NCI-H460 (cell line): ENCODE data around the gene ABCA6. TPM values are rescaled to one million over a fixed set of nuclear protein-coding genes. Genes with fewer than 3 reads are reported as not detected.
"Not testable (repeated sequence)": the region's sequence is repeated elsewhere in the genome, so short reads cannot be mapped to it uniquely, and the experiment has no call there.

Source experiments
- DNase-seq: peaks from one replicate; pipeline ENCODE4 v3.0.0-alpha.2; 2016; ENCODE audit warnings: low read depth; ENCODE audit errors: extremely low read depth
- polyA plus RNA-seq: library from polyadenylated mRNA; depleted of rRNA; stranded (reverse); fragments of >200 nt; gene quantifications from 2 replicates; pipeline ENCODE4 v1.2.3, GENCODE V29; 2014; cell fraction: nucleus; rRNA removed
- total RNA-seq: library from RNA; depleted of rRNA; stranded (reverse); fragments of >200 nt; shearing (Covaris generic); gene quantifications from 2 replicates; pipeline ENCODE4 v1.2.3, GENCODE V29; 2014; rRNA removed

Gene ABCA6, protein sequence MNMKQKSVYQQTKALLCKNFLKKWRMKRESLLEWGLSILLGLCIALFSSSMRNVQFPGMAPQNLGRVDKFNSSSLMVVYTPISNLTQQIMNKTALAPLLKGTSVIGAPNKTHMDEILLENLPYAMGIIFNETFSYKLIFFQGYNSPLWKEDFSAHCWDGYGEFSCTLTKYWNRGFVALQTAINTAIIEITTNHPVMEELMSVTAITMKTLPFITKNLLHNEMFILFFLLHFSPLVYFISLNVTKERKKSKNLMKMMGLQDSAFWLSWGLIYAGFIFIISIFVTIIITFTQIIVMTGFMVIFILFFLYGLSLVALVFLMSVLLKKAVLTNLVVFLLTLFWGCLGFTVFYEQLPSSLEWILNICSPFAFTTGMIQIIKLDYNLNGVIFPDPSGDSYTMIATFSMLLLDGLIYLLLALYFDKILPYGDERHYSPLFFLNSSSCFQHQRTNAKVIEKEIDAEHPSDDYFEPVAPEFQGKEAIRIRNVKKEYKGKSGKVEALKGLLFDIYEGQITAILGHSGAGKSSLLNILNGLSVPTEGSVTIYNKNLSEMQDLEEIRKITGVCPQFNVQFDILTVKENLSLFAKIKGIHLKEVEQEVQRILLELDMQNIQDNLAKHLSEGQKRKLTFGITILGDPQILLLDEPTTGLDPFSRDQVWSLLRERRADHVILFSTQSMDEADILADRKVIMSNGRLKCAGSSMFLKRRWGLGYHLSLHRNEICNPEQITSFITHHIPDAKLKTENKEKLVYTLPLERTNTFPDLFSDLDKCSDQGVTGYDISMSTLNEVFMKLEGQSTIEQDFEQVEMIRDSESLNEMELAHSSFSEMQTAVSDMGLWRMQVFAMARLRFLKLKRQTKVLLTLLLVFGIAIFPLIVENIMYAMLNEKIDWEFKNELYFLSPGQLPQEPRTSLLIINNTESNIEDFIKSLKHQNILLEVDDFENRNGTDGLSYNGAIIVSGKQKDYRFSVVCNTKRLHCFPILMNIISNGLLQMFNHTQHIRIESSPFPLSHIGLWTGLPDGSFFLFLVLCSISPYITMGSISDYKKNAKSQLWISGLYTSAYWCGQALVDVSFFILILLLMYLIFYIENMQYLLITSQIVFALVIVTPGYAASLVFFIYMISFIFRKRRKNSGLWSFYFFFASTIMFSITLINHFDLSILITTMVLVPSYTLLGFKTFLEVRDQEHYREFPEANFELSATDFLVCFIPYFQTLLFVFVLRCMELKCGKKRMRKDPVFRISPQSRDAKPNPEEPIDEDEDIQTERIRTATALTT (N-terminal part only)
- 0.30 and 0.63 TPM in 2 replicates for total RNA-seq
- polyA plus RNA-seq, result 0.13 and 0.31 TPM in 2 replicates

DNA sequence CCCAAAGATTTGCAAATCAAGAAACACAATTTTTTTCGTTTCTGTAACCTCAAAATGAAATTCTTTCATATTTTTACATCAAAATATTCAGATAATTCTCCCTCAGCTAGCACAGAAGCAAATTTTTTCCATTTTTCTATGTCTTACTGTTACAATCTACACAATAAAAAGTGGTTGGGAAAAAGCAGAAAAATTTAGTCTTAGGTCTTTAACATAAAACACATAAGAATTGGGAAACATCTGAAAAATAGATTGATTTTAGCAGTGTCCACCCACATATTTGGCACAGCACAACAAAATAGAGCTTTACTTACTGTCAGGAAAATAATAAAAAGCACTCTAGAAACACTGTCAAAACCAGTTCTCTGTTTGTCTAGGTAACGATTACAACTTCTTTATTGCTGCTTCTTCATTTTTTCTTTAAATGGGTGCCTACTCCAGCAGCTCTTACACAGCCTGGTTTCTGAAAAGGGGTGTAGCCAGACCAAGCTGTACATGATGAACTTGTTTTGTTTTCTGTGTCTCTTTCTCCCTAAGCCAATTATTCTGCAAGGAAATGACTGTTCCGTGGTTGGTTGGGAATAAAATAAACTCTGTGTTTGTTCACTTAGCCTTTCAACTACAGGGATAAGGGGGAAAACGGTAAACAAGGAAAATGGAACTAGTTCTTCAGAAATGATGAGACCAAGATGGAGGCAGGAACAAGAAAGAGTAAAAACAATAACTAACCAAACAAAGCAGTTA lies at the start of gene ABCA6:
ABCA6 (minus strand) TSS at position 465 of the 744 bp plus-strand sequence. CDS start 1,192 bp downstream, outside the sequence.
- DNase-seq, result no peak

DNA sequence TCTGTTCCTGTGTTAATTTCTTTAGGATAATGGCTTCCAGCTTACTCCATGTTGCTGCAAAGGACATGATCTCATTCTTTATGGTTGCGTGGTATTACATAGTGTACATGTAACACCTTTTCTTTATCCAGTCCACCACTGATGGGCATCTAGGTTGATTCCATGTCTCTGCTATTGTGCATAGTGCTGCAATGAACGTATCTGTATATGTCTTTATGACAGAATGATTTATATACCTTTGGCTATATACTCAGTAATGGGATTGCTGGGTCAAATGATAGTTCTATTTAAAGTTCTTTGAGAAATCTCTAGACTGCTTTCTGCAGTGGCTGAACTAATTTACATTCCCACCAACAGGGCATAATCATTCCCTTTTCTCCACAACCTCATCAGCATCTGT lies 47.1 kb upstream of the ABCA6 start:
- DNase-seq, result no peak

DNA sequence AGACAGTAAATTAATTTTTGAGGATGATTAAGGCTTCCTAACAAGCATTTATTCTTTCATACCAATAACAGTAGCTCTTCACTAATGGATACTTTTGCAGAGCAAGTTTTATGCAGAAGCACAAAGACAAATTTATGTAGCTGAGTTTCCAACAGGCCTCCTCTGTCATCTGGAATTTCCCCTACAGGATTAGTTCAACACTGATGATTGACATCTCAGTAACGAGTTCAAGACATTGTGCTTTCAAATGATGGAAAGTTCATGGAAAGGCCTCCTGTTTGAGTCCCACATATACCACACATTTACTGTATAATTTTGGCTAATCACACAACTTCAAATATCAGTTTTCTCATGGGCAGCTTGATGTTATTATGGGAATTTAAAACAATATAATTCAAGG lies 46.4 kb upstream of the ABCA6 start:
- DNase-seq, result no peak

DNA sequence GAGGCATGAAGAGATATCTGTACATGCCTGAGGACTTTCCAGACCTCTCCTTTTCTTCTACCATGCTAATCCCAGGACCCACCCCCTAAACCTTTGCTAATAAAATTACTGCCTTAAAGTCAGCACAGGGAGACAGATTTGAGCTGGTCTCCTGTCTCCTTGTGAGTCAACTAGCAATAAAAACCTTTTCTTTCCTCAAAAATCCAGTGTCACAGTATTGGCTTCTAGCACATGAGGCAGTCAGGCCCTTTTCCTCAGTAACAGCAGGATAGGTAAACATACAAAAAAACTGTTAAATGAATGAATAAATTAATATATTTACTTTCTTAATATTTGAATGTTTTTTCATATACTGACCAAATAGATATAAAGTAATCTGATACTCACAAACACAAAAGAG lies 45.6 kb upstream of the ABCA6 start:
- DNase-seq, result no peak

DNA sequence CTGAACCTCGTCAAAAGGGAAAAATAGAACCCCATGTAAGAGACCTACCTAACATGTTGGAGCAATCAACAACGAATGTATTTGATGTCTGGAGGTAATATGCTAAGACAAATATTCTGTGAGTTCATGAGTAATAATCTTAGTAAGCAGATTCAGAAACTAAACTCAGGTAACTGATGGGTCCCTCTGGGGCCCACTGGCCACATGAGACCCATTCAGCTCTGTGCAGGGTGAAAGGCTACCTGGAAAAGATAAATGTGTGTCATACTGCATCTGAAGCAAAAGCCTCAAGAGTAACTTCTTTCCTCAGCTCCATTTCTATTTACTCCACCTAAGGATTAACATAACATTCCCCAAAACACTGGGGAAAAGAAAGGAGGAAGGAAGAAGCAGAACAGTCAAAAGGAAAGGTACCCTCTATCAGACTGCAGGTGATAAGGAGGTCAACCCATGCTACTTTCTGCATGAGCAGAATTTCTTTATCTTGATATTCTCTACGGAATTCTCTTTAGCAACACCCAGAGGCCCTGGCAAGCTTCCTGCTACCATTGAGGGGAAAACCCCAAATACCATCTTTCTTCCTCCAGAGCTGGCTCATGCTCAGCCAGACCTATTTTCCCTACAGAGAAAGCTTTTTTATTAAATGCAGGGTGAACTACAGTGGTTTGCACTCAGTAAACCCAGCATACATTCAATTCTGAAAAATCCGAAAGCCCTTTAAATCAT lies 37.7 kb upstream of the ABCA6 start:
- DNase-seq, result no peak

DNA sequence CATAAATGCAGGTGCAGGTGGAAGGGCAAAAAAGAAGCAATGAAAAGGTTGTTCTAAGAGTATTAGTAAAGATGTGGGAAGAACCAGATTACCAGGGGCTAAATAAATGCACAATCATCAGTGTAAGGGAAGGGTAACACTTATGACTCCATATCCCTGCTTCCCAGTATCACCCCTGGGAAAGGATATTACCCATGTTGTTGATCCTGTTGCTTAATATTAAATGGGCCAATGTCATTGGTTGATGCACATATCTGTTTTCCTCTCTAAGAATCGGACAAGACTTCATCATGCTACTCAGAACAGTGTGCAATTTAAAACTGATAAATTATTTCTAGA lies 34.7 kb upstream of the ABCA6 start:
- DNase-seq, result no peak

DNA sequence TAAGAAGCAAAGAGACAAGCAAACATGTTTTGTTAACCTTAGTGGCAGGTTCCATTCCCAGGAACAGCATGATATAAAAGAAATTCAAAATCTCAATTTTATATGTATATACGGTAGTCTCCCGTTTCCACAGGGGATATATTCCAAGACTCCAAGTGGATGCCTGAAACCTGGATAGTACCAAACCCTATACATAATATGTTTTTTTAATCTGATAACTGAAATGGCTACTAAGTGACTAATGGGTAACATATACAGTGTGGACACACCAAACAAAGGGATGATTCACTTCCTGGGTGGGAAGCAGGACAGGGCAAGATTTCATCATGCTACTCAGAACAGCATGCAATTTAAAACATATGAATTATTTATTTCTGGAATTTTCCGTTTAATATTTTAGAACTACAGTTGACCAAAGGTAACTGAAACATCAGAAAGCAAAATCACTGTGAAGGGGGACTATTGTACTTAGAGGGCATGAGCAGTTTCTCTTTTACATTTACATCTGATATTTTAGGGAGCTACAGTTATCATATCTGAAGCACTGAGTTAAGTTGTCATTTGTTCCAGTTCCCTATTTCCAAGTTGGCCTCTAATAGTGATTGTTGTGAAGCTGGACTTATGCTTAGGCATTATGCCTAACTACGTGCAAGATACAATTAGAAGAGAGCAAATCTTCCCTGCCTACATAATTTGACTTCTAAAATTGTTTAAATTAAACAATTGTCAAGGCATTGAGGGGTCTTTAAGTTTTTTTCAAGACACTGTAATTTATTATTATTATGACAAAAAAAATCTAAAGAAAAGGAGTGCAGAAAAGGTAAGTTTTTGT lies 34.1 kb upstream of the ABCA6 start:
- peak; percentile 89 for DNase-seq

DNA sequence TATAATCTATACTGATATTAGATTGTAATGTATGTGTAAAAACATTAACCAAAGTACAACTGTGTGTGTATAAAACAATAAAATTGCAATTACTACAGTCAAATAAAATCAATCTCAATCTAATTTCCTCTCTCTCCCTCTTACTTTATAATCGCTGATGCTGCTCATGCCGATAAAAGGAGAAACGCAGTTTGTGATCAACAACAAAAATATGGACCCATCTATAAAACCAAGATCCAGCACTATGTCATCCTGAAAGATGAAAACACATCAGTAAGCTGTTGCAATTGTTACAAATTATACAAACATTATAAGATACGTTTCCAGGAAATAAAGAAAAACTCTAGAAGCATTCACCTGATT lies 33.5 kb upstream of the ABCA6 start:
- DNase-seq, result peak; percentile 30

DNA sequence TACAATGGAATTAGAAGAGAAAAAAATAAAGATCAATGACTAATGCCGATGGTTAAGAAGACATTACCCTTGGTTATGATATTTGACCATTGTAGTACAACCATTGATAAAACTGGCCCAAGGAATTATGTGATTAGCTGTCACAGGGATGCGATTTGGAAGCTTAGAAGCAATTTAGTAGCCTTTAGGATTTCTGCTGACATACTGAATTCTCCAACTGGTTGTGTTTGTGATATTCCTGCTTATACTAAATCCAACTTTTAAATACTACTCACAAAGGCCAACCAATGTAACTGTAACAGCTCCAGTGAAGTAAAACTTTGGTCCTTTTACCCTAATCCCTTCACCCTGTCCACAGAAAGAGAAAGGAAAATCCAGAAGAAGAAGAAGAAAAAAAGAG lies 31.4 kb upstream of the ABCA6 start:
- DNase-seq, result no peak

DNA sequence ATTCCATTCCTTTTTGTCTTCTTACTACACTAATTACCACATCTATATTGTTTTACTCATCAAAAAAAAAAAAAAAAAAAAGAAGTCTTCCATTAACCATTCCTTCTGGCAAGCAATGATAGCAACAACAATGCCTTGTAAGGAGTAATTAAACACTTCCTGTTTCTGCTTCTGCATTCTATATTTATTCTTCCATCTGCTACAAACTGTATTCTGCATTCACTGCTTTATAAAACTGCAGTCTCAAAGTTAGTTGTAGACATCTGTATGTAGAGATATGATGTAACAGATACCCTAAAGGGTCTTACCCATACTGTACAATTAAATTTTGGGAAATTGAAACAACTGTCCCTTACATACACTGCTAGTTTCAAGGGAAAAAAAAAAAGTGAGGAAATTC lies 28.7 kb upstream of the ABCA6 start:
- DNase-seq, result no peak

DNA sequence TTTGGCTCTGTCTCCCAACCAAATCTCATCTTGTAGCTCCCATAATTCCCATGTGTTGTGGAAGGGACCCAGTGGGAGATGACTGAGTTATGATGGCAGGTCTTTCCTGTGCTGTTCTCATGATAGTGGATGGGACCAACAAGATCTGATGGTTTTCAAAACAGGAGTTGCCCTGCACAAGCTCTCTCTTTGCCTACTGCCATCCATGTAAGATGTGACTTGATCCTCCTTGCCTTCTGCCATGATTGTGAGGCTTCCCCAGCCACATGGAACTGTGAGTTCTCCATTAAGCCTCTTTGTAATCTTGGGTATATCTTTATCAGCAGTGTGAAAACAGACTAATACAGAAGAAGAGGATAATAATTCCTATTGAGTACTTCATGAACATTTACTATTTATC lies 26.9 kb upstream of the ABCA6 start:
- not testable (repeated sequence) for DNase-seq

DNA sequence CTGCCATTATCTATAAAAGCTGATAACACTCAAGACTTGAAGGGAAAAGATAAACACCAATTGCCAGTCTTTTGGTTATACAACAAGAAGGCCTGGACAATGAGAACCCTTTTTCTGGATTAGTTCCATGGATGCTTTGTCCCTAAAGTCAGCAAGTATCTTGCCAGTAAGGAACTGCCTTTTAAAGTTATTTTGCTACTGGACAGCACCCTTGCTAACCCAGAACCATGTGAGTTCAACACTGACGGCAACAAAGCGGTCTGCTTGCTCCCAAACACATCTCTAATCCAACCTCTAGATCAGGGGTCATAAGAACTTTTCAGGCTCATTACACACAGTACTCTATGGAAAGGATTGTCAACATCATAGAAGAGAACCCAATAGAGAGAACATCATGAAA lies 25.3 kb upstream of the ABCA6 start:
- no peak for DNase-seq

DNA sequence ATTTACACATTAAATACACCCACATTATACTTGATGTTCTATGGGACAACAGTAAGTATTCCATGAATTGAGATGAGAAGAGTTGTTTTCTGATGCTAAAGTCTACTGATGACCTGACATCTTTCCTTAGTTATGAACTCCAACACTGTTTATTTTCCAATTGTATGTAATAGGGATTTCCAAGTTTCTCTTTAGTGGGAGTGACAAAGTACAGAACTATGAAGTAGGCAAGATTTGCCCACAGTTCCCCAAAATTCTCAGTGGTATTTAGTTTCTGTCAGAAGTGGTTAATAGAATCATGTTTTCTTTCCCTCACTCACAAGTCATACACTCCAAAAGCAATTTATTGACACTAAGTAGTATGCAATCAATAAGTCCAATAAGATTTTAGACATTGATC lies 22.5 kb upstream of the ABCA6 start:
- no peak for DNase-seq

DNA sequence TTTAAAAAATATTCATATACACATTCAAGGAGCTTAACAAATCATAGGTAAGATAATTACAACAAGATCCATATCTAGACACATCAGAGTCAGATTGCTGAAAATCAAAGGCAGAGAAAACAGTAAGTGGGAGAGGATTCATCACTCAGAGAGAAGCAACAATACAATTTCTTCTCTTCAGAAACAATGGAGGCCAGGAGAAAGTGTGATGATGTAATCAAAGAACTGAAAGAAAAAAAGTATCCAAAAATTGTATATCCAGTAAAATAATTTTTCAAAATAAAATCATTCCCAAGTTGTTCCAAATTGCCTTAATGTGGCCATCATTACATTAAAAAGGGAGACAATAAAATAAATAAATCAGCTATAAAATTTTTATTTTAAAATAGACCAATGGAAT lies 17.7 kb upstream of the ABCA6 start:
- DNase-seq, result no peak

DNA sequence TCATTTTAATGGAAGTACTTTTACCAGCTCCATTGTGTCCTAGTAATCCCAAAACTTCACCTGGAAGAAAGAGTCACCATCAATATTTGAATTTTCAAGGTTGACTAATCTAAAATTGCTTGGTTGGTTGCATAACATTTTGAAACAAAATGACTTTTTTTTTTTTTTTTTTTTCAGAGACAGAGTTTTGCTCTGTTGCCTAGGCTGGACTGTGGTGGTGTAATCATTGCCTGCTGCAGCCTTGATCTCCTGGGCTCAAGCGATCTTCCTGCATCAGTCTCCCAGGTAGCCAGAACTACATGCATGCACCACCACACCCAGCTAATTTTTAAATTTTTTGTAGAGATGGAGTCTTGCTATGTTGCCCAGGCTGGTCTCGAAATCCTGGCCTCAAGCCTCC lies 12.6 kb upstream of the ABCA6 start:
- DNase-seq, result no peak

DNA sequence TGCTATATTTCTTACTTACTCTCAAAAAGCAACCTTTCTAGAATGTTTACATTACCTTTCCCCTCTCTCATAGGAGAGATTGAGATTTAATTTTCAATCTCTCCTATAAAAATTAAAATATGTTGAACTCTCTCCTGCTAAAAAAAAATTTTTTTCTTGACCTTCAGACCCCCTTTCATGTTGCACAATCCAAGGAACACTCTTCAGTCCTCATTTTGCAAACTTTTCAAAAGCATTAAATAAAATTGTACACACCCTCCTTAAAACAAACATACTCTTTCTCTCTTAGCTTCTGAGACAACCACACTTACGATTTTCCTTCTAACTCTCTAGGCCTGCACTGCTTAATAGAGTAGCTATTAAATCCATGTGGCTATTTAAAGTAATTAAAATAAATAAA lies 8.6 kb upstream of the ABCA6 start:
- DNase-seq, result no peak

DNA sequence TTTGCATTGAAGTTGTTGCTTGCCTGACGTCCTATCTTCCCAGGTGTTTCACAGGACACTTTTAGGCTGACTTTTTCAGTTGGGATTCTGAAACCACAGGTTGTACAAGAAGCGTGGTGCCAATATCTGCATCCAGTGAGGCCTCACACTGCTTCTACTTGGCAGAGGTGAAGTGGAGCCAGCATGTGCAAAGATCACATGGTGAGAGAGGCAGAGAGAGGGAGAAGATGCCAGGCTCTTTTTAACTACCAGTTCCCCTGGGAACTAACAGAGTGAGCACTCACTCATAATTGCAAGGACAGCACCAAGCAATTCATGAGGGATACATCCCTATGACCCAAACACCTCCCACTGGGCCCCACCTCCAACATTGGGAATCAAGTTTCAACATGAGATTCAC lies 5.8 kb upstream of the ABCA6 start:
- no peak for DNase-seq

DNA sequence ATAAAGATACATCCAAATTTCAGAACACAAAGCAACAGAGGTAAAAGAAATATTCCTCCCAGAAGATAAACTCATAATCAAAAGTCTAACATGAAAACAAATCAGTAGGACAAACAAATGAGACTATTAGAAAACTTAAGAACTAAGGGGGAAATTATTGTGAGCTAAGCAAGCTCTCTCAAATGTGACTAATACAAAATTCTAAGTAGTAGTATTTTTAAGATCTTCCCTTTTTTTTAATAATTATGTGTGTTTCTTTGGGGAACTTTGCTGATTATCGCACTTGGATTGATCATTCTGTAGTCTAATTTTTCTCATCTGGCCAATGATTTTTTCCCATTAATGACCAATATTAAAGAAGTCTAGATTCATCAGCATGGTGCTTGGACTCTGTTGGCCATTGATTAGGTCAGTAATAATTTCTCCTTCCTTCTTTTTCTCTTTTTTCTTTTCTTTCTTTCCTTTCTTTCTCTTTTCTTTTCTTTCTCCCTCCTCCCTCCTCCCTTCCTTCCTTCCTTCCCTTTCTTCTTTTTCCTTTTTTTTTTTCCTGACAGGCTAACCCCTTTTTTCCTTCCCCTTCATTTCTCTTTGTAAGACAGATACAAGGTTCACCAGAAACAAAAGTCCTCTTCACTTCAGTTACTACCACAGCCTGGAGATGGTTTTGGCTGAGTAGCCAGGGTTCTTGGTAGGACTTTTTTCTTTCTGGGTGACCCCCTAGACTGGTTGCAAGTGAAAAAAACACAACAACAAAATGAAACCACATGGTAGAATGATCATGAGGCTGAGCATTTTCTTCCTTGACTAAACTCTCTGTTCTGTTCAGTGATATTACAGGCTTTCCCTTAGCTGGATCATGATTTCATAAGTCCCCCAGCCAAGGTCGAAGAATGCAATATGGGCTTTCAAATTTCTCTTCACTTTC lies 2.9 kb upstream of the ABCA6 start:
- no peak for DNase-seq
